ENCODE measurements around the gene ARID1A. TPM values are rescaled to one million over a fixed set of nuclear protein-coding genes. Genes with fewer than 3 reads are reported as not detected.
A peak's percentile ranks its signal among the peaks of the same experiment; 100 is the strongest.

ARID1A gene
- total and polyA plus RNA-seq, 9 of the 15 experiments (the other 6 are each of a cell fraction or from before 2014, with no cell fraction given) = 8.3 to 88.3 (median 22.5) TPM

GRCh38 chr1:26695356-26696118, at the start of gene ARID1A (continued):
- TF ChIP-seq, protein P1, sequence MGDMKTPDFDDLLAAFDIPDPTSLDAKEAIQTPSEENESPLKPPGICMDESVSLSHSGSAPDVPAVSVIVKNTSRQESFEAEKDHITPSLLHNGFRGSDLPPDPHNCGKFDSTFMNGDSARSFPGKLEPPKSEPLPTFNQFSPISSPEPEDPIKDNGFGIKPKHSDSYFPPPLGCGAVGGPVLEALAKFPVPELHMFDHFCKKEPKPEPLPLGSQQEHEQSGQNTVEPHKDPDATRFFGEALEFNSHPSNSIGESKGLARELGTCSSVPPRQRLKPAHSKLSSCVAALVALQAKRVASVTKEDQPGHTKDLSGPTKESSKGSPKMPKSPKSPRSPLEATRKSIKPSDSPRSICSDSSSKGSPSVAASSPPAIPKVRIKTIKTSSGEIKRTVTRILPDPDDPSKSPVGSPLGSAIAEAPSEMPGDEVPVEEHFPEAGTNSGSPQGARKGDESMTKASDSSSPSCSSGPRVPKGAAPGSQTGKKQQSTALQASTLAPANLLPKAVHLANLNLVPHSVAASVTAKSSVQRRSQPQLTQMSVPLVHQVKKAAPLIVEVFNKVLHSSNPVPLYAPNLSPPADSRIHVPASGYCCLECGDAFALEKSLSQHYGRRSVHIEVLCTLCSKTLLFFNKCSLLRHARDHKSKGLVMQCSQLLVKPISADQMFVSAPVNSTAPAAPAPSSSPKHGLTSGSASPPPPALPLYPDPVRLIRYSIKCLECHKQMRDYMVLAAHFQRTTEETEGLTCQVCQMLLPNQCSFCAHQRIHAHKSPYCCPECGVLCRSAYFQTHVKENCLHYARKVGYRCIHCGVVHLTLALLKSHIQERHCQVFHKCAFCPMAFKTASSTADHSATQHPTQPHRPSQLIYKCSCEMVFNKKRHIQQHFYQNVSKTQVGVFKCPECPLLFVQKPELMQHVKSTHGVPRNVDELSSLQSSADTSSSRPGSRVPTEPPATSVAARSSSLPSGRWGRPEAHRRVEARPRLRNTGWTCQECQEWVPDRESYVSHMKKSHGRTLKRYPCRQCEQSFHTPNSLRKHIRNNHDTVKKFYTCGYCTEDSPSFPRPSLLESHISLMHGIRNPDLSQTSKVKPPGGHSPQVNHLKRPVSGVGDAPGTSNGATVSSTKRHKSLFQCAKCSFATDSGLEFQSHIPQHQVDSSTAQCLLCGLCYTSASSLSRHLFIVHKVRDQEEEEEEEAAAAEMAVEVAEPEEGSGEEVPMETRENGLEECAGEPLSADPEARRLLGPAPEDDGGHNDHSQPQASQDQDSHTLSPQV (IDR thresholded peaks at IDR 0.05) = peak; percentile 88
- no peak; the same call in 1 of the 2 replicates for TF ChIP-seq TFE3 (CRISPR knock-in tag; IDR thresholded peaks at IDR 0.05)
- peak; percentile 55; the same call in 1 of the 2 replicates for TF ChIP-seq ZNF384 (IDR thresholded peaks at IDR 0.05; ENCODE audit: low read depth, low read length)
- peak; percentile 47 for TF ChIP-seq MEIS2 (IDR thresholded peaks at IDR 0.05; ENCODE audit: partially characterized antibody)
- peak; percentile 77; the same call in 1 of the 2 replicates for TF ChIP-seq ZNF41 (CRISPR knock-in tag; conservative IDR thresholded peaks at IDR 0.05)
- TF ChIP-seq SETDB1 (IDR thresholded peaks at IDR 0.05; ENCODE audit: low read length) = peak; percentile 83
- TF ChIP-seq MAFG (tag; conservative IDR thresholded peaks at IDR 0.05) = no peak
- TF ChIP-seq FOSL1 (tag; conservative IDR thresholded peaks at IDR 0.05) = 0 out of 2 replicates have a peak, but pooled peaks have one; percentile 27
- no peak for TF ChIP-seq HDGF (IDR thresholded peaks at IDR 0.05)
- no peak for TF ChIP-seq HNRNPUL1 (IDR thresholded peaks at IDR 0.05; ENCODE audit: low read length)
- peak; percentile 36; the same call in 1 of the 2 replicates for TF ChIP-seq ILF3 (IDR thresholded peaks at IDR 0.05; ENCODE audit: borderline replicate concordance)
- TF ChIP-seq ZNF764 (CRISPR knock-in tag; IDR thresholded peaks at IDR 0.05; ENCODE audit: low read depth) = 0 out of 2 replicates have a peak, but pooled peaks have one; percentile 47
- TF ChIP-seq CREB3L1 (IDR thresholded peaks at IDR 0.05; ENCODE audit: borderline replicate concordance, low read depth) = peak; percentile 75; the same call in 1 of the 2 replicates
- peak; percentile 49; the same call in 1 of the 2 replicates for TF ChIP-seq ZNF324 (CRISPR knock-in tag; IDR thresholded peaks at IDR 0.05)
- peak; percentile 86 for TF ChIP-seq CREM (IDR thresholded peaks at IDR 0.05; ENCODE audit: low read depth)
- no peak for TF ChIP-seq ELF1 (tag; IDR thresholded peaks at IDR 0.05)
- TF ChIP-seq, protein P2, sequence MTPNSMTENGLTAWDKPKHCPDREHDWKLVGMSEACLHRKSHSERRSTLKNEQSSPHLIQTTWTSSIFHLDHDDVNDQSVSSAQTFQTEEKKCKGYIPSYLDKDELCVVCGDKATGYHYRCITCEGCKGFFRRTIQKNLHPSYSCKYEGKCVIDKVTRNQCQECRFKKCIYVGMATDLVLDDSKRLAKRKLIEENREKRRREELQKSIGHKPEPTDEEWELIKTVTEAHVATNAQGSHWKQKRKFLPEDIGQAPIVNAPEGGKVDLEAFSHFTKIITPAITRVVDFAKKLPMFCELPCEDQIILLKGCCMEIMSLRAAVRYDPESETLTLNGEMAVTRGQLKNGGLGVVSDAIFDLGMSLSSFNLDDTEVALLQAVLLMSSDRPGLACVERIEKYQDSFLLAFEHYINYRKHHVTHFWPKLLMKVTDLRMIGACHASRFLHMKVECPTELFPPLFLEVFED (CRISPR knock-in tag; conservative IDR thresholded peaks at IDR 0.05) = peak; percentile 85; the same call in 1 of the 2 replicates

Measured in K562 (cell line).